ENCODE results near the gene DTWD2. TPM values are rescaled to one million over a fixed set of nuclear protein-coding genes. Genes with fewer than 3 reads are reported as not detected.

Gene DTWD2, protein sequence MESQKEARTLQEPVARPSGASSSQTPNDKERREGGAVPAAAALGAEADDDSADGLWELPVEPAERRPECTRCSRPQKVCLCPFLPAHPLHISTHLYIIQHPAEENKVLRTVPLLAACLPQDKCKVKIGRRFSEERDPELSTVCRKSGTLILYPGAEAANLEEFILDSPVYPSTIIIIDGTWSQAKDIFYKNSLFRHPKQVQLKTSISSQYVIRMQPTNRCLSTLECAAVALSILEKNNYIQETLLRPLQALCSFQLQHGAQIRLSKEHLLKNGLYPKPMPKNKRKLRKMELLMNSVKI
- 1.8 and 3.3 TPM in 2 replicates for polyA plus RNA-seq (2011; rRNA removed)
- 1.7 and 2.6 TPM in 2 replicates for polyA minus RNA-seq (2011; rRNA and poly(A)+ RNA removed)

GRCh38 chr5:118987988-118988865 lies at the start of gene DTWD2:
Gene DTWD2 (minus strand): TSS chr5:118988547. CDS start chr5:118988511, 36 bp downstream.
- POLR2A ChIA-PET: interaction anchor here (0.5 to 1.1 kb wide), 2 partner anchors 424 to 483 kb away, joined by 3 read pairs; no protein-coding TSS in a partner anchor
- H3K4me3 ChIP-seq (ENCODE audit: low read depth, low read length): peak within 1 kb of the TSS; percentile 55

GRCh38 chr5:119037496-119038215 lies 49.3 kb upstream of the DTWD2 start:
- DNase-seq (ENCODE audit: low read depth): no peak
- no peaks in the 10 kb centered on the region for H3K36me3 ChIP-seq (ENCODE audit: control insufficient read depth, insufficient read depth, low read length)
- CTCF ChIA-PET: no interaction called here
- TF ChIP-seq CTCF (IDR thresholded peaks at IDR 0.05; ENCODE audit: insufficient read depth, low read depth, low read length): no peak
- POLR2A ChIA-PET: no interaction called here
- no peak overlapping the region for H3K4me3 ChIP-seq (ENCODE audit: low read depth, low read length)
- H3K27me3 ChIP-seq (ENCODE audit: control insufficient read depth, insufficient read depth, low read length): no peaks in the 10 kb centered on the region

More at GRCh38 chr5:118987988-118988865, at the start of gene DTWD2:
- no peak for DNase-seq (ENCODE audit: low read depth)
- Histone ChIP-seq H3K36me3 (ENCODE audit: control insufficient read depth, insufficient read depth, low read length) (no peaks in the 10 kb centered on the region), H3K27me3 (ENCODE audit: control insufficient read depth, insufficient read depth, low read length) (no peaks in the 10 kb centered on the region)
- TF ChIP-seq CTCF (IDR thresholded peaks at IDR 0.05; ENCODE audit: insufficient read depth, low read depth, low read length): peak; percentile 86
- CTCF ChIA-PET: interaction anchor here (0.5 to 6.6 kb wide), 50 partner anchors 9 to 765 kb away, joined by 3 to 74 read pairs (median 4); partner anchors contain the start of genes DMXL1 and HSD17B4

DNA sequence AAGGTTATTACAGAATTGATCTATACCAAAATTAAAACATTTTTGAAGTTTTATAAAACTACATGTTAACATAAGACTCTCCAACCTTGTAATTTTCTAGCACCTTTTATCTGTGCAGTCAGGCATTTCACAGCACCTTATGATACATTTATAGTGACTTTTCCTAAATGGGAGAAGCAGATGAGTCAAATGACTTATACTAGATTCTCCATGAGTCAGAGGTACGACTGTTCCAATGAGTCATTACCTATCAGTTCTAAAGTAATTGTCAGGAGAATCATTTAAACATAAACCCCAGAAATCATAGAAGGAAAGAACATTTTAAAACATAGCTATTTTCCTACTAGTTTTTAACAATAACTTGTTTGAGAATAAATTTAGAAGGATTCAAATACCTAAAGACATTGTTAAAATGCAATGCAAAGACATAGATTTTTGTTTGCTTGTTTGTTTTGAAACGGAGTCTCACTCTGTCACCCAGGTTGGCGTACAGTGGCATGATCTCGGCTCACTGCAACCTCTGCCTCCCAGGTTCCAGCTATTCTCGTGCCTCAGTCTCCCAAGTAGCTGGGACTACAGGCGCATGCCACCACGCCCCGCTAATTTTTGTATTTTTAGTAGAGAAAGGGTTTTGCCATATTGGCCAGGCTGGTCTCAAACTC lies 47.9 kb upstream of the DTWD2 start:
- TF ChIP-seq CTCF (IDR thresholded peaks at IDR 0.05; ENCODE audit: insufficient read depth, low read depth, low read length): no peak
- CTCF ChIA-PET: no interaction called here
- Histone ChIP-seq H3K4me3 (ENCODE audit: low read depth, low read length) (no peak overlapping the region), H3K27me3 (ENCODE audit: control insufficient read depth, insufficient read depth, low read length) (no peaks in the 10 kb centered on the region), H3K36me3 (ENCODE audit: control insufficient read depth, insufficient read depth, low read length) (no peaks in the 10 kb centered on the region)
- POLR2A ChIA-PET: no interaction called here
- DNase-seq (ENCODE audit: low read depth): peak; percentile 31

DNA sequence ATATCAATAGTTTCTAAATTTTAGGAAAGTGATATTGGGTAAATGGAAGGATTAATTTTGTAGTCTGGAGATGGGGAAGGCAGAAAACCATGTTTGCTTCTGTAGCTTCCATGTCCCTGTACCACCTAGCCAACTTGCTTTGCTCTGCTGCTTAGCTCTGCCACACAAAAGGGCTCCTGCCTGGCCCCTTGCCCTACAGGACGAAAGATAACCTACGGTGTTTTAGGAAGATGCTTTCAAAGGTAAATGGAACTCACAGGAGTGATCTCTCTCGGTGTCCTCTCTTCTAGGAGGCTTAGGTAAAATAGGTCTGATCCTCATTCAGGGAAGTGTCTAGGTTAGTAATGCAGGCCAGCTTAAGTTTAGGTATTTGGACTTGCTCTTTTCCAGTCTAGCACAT lies 44.8 kb upstream of the DTWD2 start:
- Histone ChIP-seq H3K36me3 (ENCODE audit: control insufficient read depth, insufficient read depth, low read length) (no peaks in the 10 kb centered on the region), H3K4me3 (ENCODE audit: low read depth, low read length) (no peak overlapping the region), H3K27me3 (ENCODE audit: control insufficient read depth, insufficient read depth, low read length) (no peaks in the 10 kb centered on the region)
- no peak for TF ChIP-seq CTCF (IDR thresholded peaks at IDR 0.05; ENCODE audit: insufficient read depth, low read depth, low read length)
- ChIA-PET POLR2A (no interaction called here), CTCF (interaction anchor here (0.6 to 2.4 kb wide), 2 partner anchors 89 to 378 kb away, joined by 4 to 8 read pairs; no protein-coding TSS in a partner anchor)
- no peak for DNase-seq (ENCODE audit: low read depth)
